ENCODE results near the gene HEXD.
"Not testable (repeated sequence)": the region's sequence is repeated elsewhere in the genome, so short reads cannot be mapped to it uniquely, and the experiment has no call there.

Gene HEXD

DNA sequence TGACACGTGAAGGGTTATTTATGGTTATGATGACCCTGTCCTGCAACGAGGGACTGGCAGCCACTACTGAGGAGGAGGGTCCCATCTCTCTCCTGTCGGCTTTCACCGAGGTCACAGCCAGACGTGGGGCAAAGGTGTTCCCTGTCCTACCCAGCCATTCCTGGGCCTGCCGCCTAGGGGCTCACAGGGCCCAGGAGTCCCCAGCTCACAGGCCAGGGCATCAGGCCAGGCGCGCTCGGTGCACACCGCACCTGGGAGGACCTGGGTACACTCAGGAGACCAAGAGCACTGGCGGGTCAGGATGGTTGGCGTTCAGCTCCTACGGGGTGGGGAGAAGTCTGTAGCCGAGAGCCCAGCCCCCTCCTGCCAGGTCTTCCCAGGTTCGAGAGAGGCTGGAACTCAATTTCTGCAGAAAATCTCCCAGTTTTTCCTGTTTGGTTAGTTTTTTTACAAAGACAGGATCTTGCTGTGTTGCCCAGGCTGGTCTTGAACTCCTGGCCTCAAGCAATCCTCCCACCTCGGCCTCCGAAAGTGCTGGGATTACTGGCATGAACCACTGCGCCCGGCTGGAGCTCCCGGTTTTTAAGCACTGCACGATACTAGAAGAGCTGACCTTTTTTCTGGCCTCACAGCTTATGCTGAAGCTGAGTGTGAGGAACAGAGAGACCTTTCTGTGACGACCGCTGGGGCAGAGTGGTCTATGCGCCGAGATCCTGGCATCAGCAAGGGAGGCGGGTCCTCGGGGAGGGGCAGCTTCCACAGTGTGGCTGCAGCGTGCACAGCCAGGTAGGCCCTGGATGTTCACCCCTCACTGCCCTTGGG, 24.7 kb downstream of the HEXD start:
- no peak for DNase-seq

DNA sequence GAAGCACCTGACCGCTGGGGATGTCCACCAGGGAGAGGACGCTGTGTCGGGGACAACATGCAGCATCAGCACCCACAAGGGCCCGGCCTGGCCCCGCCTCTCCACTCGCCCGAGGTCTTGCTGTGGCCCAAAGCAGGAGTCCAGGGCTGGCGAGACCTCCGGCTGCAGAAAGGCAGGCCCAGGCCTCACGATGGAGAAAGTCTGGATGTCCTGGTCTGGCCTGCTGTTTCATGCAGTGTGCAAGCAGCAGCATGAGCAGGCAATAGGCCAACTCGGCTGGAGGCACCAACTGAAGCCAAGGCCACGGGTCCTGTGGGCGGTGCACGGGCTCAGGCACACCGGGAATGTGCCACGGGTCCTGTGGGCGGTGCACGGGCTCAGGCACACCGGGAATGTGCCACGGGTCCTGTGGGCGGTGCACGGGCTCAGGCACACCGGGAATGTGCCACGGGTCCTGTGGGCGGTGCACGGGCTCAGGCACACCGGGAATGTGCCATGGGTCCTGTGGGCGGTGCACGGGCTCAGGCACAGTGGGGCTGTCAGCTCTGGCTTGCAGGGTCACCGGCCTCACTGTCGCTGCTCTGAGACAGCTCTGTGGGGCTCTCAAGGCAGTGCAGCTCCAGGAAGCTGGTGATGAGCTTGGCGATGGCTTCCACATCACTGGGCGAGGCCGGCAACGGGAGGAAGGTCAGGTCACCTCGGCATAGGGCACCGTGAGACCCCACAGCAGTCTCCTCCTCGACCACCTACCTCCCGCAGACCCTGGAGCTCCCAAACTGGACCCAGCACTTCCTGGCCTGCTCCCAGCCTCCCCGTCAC, 25.5 kb downstream of the HEXD start:
- no peak for DNase-seq

DNA sequence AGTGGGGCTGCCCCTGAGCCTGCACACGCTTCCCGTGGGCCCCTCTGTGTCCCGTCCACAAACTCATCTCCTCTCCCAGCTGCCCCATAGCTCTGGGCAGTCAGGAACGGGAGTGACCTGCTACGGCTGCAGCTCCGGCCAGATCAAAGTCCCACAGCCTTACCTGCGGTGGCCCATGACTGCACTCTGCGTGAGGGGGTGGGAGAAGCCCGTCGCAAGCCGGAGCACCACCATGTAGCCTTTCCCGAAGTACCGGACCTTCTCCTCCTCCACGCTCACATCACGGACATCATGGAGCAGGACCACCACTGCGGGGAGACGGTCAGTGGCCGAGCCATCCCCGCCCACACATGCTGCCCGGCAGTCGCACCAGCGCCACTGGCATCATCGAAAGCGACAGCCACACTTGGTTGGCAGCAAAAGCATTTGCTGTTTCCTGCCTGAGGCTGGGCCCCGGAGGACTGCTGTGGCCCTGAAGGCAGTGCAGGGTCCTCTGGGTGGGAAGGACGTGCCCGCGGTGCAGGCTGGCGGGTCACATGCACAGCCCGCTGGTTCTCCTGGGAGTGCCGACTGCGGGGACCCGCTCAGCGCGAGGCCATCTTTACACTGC, 26.2 kb downstream of the HEXD start:
- no peak for DNase-seq

DNA sequence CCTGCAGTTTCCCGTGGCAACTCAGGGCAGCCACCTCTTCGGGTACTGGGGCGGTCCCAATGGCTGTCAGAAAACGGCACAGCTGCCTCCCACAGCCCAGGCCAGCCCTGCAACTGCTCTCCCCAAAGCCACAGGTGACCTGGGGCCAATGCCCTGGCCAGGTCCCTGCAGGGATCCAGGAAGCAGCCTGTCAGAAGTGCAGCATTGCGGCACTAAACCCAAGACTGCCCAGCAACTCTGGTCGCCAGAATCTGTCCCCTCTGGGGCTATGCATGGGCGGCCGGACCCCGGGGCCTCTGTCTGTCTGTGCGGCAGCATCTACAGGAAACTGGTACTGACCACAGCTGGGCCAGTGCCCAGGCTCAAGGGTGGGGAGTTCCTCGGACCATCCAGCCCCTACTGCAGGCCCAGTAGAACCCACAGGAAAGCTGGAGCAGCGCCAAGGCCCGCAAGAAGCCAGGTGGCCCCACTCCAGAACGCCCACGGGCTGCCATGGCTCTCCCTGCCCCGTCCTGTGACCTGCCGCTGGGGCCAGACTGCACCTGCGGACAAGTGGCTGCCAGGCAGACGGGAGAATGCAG, 26.9 kb downstream of the HEXD start:
- no peak for DNase-seq

DNA sequence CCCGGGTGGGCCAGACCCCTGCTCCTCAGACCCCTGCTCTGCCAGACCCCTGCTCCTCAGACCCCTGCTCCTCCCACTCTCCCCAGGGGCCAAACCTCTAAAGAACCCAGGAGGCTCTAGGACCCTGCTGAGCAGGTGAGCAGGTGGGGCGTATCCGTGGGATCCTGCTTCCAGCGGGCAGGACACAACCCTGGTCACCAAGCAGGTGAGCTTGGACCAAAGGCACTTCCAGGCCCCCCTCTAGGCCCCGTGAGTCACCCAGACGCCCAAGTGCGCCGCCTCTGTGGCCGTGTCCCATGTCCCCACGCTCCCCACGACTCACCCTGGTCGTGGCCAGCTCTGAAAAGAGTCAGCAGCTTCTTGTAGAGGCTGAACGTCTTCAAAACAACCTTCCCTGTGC, 27.4 kb downstream of the HEXD start:
- DNase-seq = no peak

DNA sequence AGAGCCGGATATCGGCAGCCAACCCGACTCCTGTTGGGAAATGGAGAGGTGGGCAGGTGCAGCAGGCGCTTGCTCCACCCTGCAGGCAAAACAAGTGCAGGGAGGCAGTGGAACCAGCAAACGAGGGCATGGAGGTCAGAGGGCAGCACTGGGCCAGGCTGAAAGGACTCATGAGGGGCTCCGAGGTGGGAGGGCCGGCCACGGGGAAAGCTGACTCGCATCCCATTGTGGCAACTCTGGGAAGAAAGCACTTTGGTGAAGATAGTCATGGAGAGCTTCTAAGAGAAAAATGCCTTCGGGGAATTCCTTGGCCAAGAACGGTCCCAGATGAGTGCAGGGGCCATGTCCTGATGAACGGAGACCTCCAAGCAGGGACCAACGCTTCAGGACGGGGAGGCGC, 28.0 kb downstream of the HEXD start:
- DNase-seq = no peak

DNA sequence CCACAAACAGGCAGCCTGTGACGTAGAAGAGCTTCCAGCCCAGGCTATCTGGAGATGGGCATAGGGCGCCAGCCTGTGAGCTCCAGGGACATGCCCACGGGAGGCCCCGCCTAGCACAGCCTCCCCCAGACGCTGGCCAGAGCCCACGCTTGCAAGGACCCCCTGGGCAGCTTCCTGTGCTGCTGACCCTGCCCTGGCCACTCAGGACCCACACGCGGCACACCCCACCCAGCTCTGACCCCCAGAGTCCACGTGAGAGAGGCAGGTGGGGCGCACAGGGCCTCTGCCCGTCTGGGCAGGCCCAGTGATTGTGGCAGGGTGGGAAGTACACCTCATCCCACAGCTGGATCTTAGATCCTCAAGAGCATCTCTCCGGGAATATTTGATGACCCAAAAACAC, 28.5 kb downstream of the HEXD start:
- DNase-seq = no peak

DNA sequence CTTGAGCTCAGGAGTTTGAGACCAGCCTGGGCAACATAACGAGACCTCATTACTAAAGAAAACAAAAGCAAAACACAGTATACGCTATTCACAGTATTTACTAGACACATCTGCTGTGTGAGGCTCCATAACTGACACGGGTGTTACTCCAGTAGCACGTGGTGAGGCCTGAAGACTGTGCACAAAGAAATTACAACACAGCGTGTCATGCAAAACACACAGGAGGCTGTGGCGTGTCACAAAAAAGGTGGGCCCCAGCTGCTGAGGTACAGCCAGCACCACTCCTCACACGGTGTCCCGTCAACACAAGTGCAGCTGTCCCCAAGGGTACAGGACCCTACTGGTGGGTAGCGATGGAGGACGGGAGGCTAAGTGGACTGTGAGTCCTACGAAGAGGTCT, 29.7 kb downstream of the HEXD start:
- DNase-seq = no peak

DNA sequence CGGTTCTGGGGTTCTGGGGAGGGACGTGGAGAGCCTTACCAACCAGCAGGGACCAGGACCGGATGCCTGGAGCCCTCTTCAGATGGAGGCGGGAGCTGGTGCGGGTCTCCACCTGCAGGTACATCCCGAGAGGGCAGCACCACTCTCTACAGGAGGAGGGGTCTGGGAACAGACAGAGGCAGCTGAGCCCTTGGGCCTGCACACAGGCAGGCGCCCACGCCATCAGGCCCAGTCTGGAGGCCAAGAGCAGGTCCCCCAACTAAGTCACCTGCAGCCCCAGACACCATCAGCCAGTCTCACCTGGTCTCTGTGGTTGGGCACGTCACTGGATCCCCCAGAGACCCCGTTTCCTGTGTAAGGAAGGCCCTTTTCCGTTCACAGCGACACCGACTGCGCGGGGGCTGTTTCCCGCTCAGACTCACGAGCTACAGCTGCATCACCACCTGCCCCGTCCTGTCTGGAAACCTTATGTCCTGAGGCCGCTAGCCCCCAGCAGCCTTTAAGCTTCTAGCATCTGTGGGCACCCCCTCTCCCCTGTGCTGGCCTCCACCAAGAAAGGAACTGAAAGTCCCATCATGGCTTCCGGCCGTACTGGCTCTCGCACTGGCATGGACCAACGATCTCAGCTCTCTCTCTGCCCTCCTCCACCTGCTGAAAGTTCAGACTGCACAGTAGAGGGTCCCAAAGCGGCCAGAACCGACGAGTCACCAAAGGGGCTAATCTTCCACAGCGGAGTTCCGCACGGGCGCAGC, 31.2 kb downstream of the HEXD start:
- DNase-seq = peak; percentile 55

DNA sequence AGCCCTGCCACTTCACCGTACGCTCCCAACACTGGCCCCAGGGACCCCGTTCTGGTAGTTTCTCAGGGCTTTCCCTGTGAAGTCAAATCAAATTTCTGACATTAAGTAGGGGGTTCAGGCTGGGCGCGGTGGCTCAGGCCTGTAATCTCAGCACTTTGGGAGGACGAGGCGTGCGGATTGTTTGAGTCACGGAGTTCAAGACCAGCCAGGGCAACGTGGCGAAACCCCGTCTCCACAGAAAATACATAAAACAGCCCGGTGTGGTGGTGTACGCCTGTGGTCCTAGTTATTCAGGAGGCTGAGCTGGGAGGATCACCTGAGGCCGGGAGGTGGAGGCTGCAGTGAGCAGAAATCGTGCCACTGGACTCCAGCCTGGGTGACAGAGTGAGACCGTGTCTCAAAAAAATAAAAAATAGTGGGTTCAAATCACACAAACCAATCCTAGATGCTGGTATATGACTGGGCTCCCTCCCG, 31.8 kb downstream of the HEXD start:
- DNase-seq = peak; percentile 51

DNA sequence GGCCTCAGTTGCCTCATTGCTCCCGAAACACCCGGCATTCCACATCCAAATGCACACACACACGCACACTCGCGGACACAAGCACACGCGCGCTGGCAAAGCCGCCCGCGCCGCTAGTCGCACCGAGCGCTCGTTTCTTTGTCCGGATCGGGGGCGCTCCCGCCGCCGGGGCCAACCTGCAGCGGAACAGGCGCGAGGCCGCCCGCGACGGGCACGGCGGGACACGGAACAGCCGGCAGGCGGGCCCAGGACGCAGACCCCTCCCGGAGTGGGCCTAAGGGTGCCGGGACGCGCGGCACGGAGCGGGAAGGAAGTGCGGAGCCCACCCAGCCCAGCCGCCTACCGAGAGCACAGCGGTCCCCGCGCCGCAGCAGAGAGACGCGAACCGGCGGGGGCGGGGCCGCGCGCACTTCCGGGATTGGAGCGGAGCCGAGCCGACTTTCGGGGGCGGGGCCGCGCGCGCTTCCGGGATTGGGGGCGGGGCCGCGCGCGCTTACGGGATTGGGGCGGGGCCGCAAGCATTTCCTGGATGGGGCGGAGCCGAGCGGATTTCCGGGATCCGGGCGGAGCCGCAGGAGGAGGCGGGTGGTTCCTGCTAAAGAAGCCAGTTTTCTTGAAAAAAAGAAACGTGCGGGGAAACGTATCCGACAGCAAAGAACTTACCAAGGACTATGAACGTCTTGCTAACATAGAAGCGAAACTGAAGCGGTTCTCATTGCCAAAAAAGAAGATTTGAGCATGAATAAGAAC, 32.4 kb downstream of the HEXD start, which contains the start of gene CYBC1:
Gene CYBC1 (minus strand): TSS at position 396 of the 750 bp plus-strand sequence. CDS start 1,498 bp downstream, outside the sequence.
- DNase-seq = peak; percentile 96

DNA sequence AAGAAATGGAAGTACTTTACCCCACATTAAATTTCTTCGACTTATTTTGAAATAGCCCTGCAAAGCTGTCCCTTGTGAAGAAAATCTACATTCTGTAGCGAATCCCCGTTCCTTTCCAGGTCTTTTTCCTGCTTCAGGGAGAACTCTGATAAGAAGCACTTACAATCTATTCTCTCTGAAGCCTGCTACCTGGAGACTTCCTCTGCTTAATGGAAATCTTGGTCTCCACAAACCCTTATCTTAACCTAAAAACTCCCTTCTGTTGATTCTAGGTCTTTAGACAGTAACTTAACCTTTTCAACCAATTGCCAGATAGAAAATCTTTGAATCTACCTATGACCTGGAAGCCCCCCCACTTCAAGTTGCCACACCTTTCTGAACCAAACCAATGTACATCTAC, 34.0 kb downstream of the HEXD start:
- DNase-seq = no peak

DNA sequence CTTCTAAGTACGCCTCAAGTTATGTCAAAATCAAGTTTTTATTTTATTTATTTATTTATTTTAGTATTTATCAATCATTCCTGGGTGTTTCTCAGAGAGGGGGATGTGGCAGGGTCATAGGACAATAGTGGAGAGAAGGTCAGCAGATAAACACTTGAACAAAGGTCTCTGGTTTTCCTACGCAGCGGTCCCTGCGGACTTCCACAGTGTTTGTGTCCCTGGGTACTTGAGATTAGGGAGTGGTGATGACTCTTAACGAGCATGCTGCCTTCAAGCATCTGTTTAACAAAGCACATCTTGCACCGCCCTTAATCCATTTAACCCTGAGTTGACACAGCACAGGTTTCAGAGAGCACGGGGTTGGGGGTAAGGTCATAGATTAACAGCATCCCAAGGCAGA, 35.0 kb downstream of the HEXD start:
- not testable (repeated sequence) for DNase-seq

DNA sequence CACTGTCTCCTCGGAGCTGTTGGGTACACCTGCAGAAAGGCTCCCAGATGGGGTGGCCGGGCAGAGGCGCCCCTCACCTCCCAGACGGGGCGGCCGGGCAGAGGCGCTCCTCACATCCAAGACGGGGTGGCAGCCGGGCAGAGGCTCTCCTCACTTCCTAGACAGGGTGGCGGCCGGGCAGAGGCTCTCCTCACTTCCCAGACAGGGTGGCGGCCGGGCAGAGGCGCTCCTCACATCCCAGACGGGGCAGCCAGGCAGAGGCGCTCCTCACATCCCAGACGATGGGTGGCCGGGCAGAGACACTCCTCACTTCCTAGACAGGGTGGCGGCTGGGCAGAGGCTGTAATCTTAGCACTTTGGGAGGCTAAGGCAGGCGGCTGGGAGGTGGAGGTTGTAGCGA, 35.6 kb downstream of the HEXD start:
- DNase-seq = not testable (repeated sequence)

DNA sequence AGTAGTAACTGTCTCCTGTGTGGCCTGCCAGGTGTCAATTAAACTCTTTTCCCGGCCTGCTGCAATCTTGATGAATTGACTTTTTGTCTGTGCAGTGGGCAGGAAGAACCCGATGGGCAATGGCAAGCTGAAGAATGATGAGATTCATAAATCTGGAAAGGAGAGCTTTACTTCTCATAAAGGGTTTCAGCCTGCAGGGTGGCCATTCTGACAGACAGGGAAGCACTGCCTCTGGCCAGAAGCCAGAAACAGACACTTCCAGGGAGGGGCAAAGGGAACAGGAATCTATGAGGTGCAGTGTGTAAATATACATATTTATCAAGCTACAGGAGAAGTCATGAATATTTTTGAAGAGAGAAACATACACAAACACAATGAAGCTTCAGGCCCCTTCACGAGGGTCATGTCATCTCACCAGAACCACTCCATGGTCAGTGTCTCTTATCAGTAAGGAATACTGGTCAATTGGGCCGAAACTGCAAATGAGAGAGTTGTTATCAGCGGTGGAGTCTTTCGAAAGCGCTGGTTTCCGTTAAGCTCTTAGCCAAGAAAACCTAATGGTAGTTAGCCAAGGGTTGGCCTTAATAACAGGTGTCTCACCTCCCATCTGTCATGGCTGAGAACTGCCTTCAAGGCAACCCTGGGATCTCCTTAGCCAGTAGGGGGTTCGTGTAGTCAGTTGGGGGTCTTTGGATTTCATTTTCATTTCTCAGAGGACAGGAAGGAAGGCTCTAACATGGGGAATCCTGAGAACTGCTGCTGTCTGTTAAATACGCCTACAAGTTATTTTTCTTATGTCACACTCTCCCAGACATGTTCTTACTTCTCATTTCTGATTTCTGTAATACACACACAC, 39.2 kb downstream of the HEXD start:
- DNase-seq = no peak

DNA sequence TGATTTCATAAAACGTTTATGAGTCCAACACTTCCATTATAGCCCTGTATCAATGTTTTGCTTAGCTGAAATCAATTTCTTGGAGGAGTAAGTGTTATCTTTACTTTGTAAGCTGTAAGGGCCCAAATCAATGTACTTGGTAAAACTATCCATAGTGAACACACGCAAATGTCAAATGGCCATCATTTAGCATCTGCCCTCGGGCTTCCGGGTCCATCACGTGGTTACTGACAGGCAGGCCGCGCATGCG, 39.7 kb downstream of the HEXD start:
- no peak for DNase-seq

DNA sequence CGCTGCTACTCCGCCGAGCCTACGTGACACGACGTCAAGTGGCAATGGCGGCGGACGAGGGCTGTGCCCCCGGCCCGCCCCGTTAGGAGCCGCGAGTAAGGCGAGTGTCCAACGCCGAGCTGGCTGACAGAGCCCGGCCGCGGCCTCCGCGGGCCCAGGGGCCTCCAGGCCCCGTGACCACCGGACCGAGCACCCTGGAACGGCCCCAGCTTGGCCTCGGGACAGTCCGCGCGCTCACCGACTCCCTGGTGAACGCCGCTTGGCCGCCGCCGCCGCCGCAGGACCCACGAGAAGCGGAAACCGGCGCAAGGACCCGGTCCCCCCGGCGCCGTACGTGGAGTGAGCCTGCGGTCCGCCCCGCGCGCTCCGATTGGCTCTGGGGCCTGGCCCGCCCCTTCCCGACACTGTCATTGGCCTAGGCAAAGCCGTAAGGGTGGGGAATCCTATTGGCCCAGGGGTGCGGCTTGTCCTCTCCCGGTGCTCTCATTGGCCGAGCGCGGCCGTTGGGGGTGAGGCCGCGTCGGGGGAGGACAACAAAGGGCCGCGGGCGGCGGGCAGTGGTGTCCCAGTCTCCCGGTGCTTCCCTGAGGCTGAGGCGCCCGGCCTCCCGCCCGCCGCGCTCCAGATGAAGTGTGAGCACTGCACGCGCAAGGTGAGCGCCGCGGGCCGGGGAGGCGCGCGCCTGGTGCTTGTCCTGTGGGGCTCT, 40.2 kb downstream of the HEXD start, which contains the start of gene NARF:
Gene NARF (plus strand): TSS at position 563 of the 706 bp plus-strand sequence. CDS start 63 bp downstream, at position 626.
- peak; percentile 94 for DNase-seq

DNA sequence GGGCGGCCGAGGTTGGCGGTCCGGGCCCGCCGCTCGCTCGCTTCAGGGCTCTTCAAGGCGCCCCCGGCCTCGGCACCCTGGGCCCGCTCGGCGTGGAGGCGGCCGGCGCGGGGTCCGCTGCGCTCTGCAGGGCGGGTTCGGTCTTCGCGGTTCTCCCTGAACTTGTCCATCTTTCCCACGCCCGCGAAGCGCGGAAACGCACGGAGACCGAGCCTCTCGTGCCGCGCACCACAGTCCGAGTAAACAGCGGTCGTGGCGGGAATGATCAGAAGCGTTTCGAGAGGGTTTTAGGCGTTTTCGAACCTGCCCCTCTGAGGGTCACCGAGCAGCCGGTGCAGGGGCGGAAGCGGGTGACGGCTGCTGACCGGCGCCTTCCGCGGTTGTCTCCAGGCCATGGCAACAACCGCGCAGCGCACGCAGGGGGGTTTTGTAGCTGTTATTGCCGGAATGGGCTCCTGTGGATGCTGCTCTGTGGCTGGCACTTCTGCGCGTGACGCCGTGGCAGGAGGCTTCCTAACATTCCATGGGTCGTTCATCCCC, 40.8 kb downstream of the HEXD start:
- no peak for DNase-seq

DNA sequence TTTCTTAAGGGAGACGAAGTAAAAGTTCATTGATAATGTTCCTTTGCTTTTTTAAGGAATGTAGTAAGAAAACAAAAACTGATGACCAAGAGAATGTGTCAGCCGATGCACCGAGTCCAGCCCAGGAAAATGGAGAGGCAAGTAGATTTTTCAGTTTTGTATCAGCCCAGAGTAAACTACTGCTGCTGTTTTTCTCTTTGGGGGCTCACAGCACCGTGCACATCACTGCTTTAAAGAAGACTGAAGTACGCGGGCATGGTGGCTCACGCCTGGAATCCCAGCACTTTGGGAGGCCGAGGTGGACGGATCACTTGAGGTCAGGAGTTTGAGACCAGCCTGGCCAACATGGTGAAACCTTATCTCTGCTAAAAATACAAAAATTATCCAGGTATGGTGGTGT, 41.8 kb downstream of the HEXD start:
- DNase-seq = not testable (repeated sequence)

Measured in stimulated activated CD4-positive, alpha-beta T cell treated with anti-CD3 and anti-CD28 coated beads, Interleukin-4, amount 100 ng/mL, for 1 hour (primary cell).